GM12891 (cell line): ENCODE measurements around the gene NEDD8.

Experiments used
- POLR2AphosphoS5 ChIP-seq: IDR thresholded peaks from 2 replicates; pipeline ENCODE4 v1.6.1; 2011; ENCODE audit warnings: low read depth, low read length, control low read depth
- TAF1 ChIP-seq: IDR thresholded peaks from 2 replicates; pipeline ENCODE4 v1.6.1; 2011; ENCODE audit warnings: low read depth, low read length, control low read depth

DNA sequence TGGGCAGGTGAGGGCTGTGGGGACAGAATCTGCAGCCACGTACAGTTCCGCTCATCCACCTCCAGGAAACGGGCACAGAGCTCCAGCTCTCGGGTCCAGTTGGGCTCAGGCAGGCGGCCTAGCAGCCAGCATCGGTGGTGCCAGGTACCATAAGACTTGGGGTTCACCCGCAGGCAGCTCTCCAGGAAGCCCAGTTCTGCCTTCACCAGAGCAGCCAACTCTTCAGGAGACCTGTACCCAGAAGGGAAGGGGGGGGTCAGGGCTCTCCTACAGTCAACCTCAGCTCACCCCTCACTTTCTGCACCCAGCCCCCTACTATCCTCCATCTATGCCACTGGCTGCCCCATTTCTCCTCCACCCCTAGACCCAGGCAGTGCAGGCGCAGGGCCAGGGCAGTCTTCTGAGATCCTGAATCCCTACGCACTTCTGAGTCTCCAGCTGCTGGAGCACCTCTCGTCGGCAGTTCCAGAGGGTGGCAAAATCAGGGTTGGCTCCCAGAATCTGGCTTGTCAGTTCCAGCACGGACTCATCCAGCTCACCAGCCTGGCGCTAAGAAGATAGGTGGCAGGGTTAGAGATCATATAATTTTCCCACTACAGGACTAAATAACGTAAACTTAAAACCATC is 37.9 kb upstream of the NEDD8 start:
- no peak for TF ChIP-seq TAF1
- no peak for TF ChIP-seq POLR2AphosphoS5
